ENCODE results near the gene NPAS4. TPM values are rescaled to one million over a fixed set of nuclear protein-coding genes. Genes with fewer than 3 reads are reported as not detected.
"Not testable (repeated sequence)": the region's sequence is repeated elsewhere in the genome, so short reads cannot be mapped to it uniquely, and the experiment has no call there.

NPAS4 gene
- not detected for total RNA-seq

DNA sequence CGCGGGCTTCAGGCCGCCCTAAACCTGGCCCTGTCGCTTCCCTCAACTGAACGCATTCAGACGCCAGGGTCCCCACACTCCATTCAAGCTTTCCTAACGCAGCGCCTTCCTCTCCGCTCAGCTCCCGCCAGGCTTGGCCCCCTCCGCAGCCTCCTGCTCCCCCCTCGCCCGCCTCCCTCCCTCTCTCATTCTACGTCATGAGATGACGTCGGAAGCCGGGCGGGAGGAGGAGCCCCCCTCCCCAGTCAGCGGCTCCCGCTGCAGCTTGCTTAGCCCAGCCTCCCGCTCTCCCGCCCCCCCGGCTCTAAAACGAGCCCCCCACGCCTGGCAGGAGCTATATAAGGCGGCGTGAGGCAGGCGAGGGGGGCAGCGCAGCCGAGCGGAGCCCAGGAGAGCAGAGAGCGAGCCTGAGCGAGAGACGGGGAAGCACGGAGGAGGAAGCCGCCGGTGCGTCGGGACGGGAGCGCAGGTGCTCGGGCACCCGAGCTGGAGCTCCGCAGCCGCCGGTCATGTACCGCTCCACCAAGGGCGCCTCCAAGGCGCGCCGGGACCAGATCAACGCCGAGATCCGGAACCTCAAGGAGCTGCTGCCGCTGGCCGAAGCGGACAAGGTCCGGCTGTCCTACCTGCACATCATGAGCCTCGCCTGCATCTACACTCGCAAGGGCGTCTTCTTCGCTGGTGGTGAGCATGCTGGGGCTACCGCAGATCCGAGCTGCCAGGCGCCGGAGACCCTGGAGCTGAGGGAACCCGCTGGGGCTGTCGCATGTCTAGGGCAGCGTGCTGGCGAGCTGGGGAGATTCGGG lies at the start of gene NPAS4:
TSS of gene NPAS4 (plus strand) at position 365 of the 806 bp plus-strand sequence. CDS start at position 510, 145 bp downstream.
- H3K27me3 ChIP-seq (ENCODE audit: insufficient read depth, low read length): peaks cover 30% of the 10 kb centered on the region
- H3K4me1 ChIP-seq (ENCODE audit: insufficient read depth, low read length): no peaks in the 10 kb centered on the region
- H3K4me3 ChIP-seq (ENCODE audit: low read length): no peak within 1 kb of the TSS
- H3K9me3 ChIP-seq (ENCODE audit: low read depth, low read length): no peaks in the 10 kb centered on the region

- Histone ChIP-seq H3K9me3 (ENCODE audit: low read depth, low read length) (no peaks in the 10 kb centered on the region), H3K4me3 (ENCODE audit: low read length) (peak within 1 kb of the TSS; percentile 49), H3K27me3 (ENCODE audit: insufficient read depth, low read length) (peaks cover 14% of the 10 kb centered on the region), H3K4me1 (ENCODE audit: insufficient read depth, low read length) (peaks cover 16% of the 10 kb centered on the region)
These were observed 49.0 kb upstream of the NPAS4 start, which contains the start of gene SLC29A2 for GRCh38 chr11:66371627-66372415. Gene SLC29A2, minus strand, starts transcription at chr11:66371760. Its CDS starts 169 bp downstream, at chr11:66371591.

- Histone ChIP-seq H3K9me3 (ENCODE audit: low read depth, low read length) (no peaks in the 10 kb centered on the region), H3K4me3 (ENCODE audit: low read length) (no peak overlapping the region), H3K27me3 (ENCODE audit: insufficient read depth, low read length) (peaks cover 14% of the 10 kb centered on the region), H3K4me1 (ENCODE audit: insufficient read depth, low read length) (peaks cover 16% of the 10 kb centered on the region)
These were observed 47.6 kb upstream of the NPAS4 start for GRCh38 chr11:66373265-66373664.

DNA sequence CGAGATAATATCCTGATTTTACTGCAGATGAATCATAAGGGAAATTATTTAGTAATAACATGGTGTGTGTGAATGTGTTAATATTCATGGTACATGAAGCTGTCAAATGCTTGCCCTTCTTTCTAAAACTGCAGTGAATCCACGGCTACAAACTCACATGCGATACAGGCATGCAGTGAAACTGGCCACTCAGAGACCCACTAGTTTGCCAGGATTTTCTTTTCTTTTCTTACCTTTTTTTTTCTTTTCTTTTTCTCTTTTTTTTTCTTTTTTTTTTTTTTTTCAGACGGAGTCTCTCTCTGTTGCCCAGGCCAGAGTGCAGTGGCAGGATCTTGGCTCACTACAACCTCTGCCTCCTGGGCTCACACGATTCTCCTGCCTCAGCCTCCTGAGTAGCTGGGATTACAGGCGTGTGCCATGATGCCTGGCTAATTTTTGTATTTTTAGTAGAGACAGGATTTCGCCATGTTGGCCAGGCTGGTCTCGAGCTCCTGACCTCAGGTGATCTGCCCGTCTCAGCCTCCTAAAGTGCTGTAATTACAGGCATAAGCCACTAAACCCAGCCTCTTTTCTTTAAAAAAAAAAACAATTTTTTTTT lies 47.0 kb upstream of the NPAS4 start:
- H3K4me1 ChIP-seq (ENCODE audit: insufficient read depth, low read length): peaks cover 16% of the 10 kb centered on the region
- not testable (repeated sequence) for H3K4me3 ChIP-seq (ENCODE audit: low read length); H3K9me3 ChIP-seq (ENCODE audit: low read depth, low read length)
- H3K27me3 ChIP-seq (ENCODE audit: insufficient read depth, low read length): peaks cover 14% of the 10 kb centered on the region

GRCh38 chr11:66380264-66380663 lies 40.6 kb upstream of the NPAS4 start:
- H3K27me3 ChIP-seq (ENCODE audit: insufficient read depth, low read length): not testable (repeated sequence)

DNA sequence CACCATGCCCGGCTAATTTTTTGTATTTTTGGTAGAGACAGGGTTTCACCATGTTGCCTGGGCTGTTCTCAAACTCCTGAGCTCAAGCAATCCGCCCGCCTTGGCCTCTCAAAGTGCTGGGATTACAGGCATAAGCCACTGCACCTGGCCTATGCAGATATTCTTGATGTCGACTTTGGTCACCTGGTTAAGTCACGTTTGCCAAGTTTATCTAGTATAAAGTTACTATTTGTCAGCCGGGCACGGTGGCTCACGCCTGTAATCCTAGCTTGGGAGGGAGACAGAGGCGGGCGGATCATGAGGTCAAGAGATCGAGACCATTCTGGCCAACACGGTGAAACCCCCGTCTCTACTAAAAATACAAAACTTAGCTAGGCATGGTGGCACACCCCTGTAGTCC lies 36.5 kb upstream of the NPAS4 start:
- not testable (repeated sequence) for H3K4me3 ChIP-seq (ENCODE audit: low read length); H3K9me3 ChIP-seq (ENCODE audit: low read depth, low read length); H3K27me3 ChIP-seq (ENCODE audit: insufficient read depth, low read length); H3K4me1 ChIP-seq (ENCODE audit: insufficient read depth, low read length)

More at GRCh38 chr11:66380264-66380663, 40.6 kb upstream of the NPAS4 start:
- H3K4me1 ChIP-seq (ENCODE audit: insufficient read depth, low read length); H3K4me3 ChIP-seq (ENCODE audit: low read length); H3K9me3 ChIP-seq (ENCODE audit: low read depth, low read length): not testable (repeated sequence)

DNA sequence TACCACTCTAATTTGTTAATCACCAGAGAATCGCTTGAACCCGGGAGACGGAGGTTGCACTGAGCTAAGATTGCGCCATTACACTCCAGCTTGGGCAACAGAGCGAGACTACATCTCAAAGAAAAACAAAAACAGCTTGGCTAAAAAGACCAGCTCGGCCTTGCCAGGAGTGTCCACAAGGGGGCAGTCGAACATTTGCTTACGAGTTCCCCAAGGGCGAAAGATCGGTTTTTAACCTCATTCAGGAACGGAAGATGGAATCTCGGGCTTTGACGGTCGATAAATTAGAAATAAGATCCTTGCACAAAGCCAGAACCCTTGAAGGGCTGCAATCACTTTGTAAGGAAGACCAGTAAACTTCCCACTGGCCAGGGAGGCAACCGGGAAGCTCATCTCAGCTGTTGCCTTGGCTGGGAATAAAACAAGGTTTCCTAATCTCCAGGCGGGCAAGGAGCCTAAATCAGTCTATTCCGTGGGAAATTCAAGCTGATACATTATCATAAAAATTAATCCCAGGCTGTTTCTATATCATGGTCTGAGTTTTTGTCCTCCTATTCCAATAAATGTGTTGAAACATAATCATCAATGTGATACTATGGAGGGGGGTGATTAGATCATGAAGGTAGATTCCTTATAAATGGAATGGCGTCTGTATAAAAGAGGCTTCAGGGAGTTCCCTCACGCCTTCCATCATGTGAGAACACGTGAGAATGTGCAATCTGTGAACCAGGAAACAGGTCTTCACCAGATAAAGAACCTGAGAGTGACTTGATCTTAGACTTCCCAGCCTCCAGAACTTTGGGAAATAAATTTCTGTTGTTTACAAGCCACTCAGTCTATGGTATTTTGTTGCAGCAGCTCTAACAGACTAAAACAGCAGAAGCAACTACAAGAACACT lies 34.4 kb upstream of the NPAS4 start:
- H3K4me1 ChIP-seq (ENCODE audit: insufficient read depth, low read length): peaks cover 7% of the 10 kb centered on the region
- no peaks in the 10 kb centered on the region for H3K27me3 ChIP-seq (ENCODE audit: insufficient read depth, low read length)
- H3K9me3 ChIP-seq (ENCODE audit: low read depth, low read length): no peaks in the 10 kb centered on the region
- H3K4me3 ChIP-seq (ENCODE audit: low read length): no peak overlapping the region

DNA sequence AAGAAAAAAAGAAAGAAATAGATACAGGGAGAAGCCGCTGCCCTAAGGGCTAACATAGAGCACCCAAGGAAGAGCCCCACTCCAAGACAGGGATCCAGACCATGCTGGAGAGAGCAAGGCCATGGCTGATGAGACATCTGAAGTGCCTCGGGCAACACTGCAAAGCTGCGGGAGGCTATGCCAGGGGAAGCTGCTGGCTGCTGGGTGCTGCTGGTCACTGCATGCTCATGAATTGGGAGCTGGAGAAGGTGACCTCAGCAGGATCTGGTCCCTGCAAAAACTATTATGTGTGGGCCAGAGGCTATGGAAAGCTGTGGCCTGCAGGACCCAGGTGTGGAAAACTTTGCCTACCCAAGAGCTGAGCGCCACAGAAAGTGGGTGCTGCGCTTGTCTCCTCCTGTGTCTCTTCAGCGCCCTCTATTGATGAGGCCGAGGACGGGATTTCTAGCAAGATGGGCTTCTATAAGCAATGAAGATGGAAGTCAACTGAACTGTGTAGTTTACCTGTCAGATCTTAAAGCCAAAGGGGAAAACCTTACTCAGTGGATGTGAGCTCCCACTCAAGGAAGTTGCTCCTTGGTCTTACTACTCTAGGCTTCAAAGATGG lies 32.0 kb upstream of the NPAS4 start:
- Histone ChIP-seq H3K4me3 (ENCODE audit: low read length) (no peak overlapping the region), H3K4me1 (ENCODE audit: insufficient read depth, low read length) (peaks cover 7% of the 10 kb centered on the region)

DNA sequence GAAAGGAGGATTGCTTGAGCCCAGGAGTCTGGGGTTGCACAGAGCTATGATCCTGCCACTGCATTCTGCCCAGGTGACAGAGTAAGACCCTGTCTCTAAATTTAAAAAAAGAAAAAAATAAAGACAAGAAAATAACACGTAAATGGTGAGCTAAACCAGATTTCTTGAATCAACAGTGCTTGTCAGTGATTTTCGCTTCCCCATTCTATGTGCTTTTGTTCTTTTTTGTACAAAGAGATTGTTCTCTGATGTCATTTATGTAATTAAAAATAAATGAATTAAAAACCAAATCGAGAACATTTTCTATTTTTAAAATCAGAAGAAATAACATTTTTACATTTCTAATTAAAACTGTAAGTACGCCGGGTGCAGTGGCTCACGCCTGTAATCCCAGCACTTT lies 29.5 kb upstream of the NPAS4 start:
- no peak overlapping the region for H3K4me3 ChIP-seq (ENCODE audit: low read length)
- H3K27me3 ChIP-seq (ENCODE audit: insufficient read depth, low read length): no peaks in the 10 kb centered on the region
- no peaks in the 10 kb centered on the region for H3K9me3 ChIP-seq (ENCODE audit: low read depth, low read length)
- H3K4me1 ChIP-seq (ENCODE audit: insufficient read depth, low read length): peaks cover 2% of the 10 kb centered on the region

More for the DNA sequence above, 32.0 kb upstream of the NPAS4 start:
- Histone ChIP-seq H3K27me3 (ENCODE audit: insufficient read depth, low read length) (no peaks in the 10 kb centered on the region), H3K9me3 (ENCODE audit: low read depth, low read length) (no peaks in the 10 kb centered on the region)

GRCh38 chr11:66393954-66394353 lies 26.9 kb upstream of the NPAS4 start:
- Histone ChIP-seq H3K9me3 (ENCODE audit: low read depth, low read length) (no peaks in the 10 kb centered on the region), H3K4me1 (ENCODE audit: insufficient read depth, low read length) (no peaks in the 10 kb centered on the region), H3K27me3 (ENCODE audit: insufficient read depth, low read length) (no peaks in the 10 kb centered on the region), H3K4me3 (ENCODE audit: low read length) (no peak overlapping the region)

DNA sequence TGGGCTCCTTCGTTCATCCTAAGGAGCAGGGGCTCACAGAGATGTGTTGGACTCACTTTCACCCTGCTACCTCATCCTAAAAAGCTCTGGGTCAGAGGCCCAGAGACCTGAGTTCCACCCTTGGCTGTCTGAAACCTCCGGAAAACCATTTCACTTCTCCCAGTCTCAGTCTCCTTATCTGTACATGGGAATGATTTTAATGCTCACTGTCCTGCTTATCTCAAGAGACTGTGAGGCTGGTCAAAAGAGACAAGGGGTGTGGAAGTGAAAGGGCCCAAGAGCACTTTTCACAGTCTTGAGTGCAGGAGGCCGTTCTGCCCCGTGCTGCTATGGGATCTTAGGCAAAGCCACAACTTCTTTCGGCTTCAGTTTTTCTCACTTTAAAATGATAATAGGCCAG lies 13.2 kb upstream of the NPAS4 start:
- Histone ChIP-seq H3K9me3 (ENCODE audit: low read depth, low read length) (no peaks in the 10 kb centered on the region), H3K27me3 (ENCODE audit: insufficient read depth, low read length) (peaks cover 7% of the 10 kb centered on the region), H3K4me1 (ENCODE audit: insufficient read depth, low read length) (peaks cover 7% of the 10 kb centered on the region), H3K4me3 (ENCODE audit: low read length) (no peak overlapping the region)

- Histone ChIP-seq H3K4me3 (ENCODE audit: low read length) (no peak overlapping the region), H3K27me3 (ENCODE audit: insufficient read depth, low read length) (peaks cover 7% of the 10 kb centered on the region), H3K4me1 (ENCODE audit: insufficient read depth, low read length) (peaks cover 7% of the 10 kb centered on the region), H3K9me3 (ENCODE audit: low read depth, low read length) (no peaks in the 10 kb centered on the region)
These were observed 12.2 kb upstream of the NPAS4 start for GRCh38 chr11:66408488-66409214.

DNA sequence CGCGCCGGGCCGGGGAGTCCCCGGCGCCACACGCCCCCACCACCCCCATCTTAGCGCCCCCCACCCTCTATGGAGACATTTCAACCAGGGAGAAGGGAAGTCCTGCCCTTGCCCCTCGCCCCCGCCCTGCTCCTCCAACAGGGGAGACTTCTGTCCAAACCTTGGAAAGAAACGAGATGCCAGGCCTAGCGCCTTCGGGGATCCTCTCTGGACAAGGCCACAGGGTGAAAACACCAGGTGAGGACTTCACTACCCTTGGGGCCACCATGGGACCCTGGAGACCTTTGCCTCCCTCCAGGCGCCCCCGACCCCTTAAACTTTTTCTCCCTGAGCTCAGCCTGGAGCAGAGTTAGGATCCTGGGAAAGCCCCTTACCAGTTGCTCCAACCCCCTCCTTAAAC lies 11.6 kb upstream of the NPAS4 start:
- no peaks in the 10 kb centered on the region for H3K9me3 ChIP-seq (ENCODE audit: low read depth, low read length)
- peaks cover 7% of the 10 kb centered on the region for H3K4me1 ChIP-seq (ENCODE audit: insufficient read depth, low read length)
- peaks cover 7% of the 10 kb centered on the region for H3K27me3 ChIP-seq (ENCODE audit: insufficient read depth, low read length)
- no peak overlapping the region for H3K4me3 ChIP-seq (ENCODE audit: low read length)
